ENCODE results near the gene NRXN3. TPM values are rescaled to one million over a fixed set of nuclear protein-coding genes. Genes with fewer than 3 reads are reported as not detected.

NRXN3 gene
- total and polyA plus RNA-seq, 2 of the 4 experiments (the other 2 are of a cell fraction), result 4.8 to 25.1 TPM

- no peak overlapping the region for H4K91ac ChIP-seq (ENCODE audit: insufficient read depth, low read depth, low read length)
- no CpG with 5 or more reads among the region's 2 CpGs for WGBS, 2 experiments (ENCODE audit: extremely low coverage in 2 of 2, insufficient read length in 1 of 2)
- no peak overlapping the region for H2BK20ac ChIP-seq (ENCODE audit: low read depth, low read length)
- H3K56ac ChIP-seq (ENCODE audit: extremely low read depth, insufficient read depth, low read length), result no peak overlapping the region
- H3K4me3 ChIP-seq (ENCODE audit: insufficient read depth, low read depth, low read length), result no peak overlapping the region
- H3K36me3 ChIP-seq (ENCODE audit: control insufficient read depth, insufficient read depth, low read length), result no peaks in the 10 kb centered on the region
- H3K23ac ChIP-seq (ENCODE audit: low read depth, low read length), result no peak overlapping the region
- H3K4ac ChIP-seq (ENCODE audit: low read depth, low read length), result no peak overlapping the region
- no peaks in the 10 kb centered on the region for H3K27me3 ChIP-seq (ENCODE audit: control insufficient read depth, insufficient read depth, low read length)
- dilution Hi-C loops (cut with HindIII; ENCODE audit: low sequenced_read_pairs, unreplicated experiment) (no loop called here), intact Hi-C loops (cut with micrococcal nuclease) (no loop called here), in situ Hi-C loops (cut with MboI; ENCODE audit: low sequenced_read_pairs) (no loop called here)
- no peaks in the 10 kb centered on the region for H3K79me1 ChIP-seq (ENCODE audit: low read depth in 1 of 2, low read length in 2 of 2)
- peaks cover 12% of the 10 kb centered on the region; the same call in 1 of the 2 replicates for H3K9me3 ChIP-seq (ENCODE audit: control insufficient read depth, insufficient read depth, low read length)
- H4K8ac ChIP-seq (ENCODE audit: low read depth in 2 of 2, low read length in 2 of 2), result no peak overlapping the region
- H3K18ac ChIP-seq (ENCODE audit: low read depth, low read length), result no peak overlapping the region
- no peak overlapping the region for H2AK9ac ChIP-seq (replicated peaks; ENCODE audit: low read depth, low read length, poor library complexity)
- H3K27ac ChIP-seq (ENCODE audit: insufficient read depth, low read length), result no peak overlapping the region
- H2AFZ ChIP-seq (replicated peaks; ENCODE audit: low read length, poor library complexity), result no peak overlapping the region
- no peaks in the 10 kb centered on the region for H3K9me1 ChIP-seq (ENCODE audit: insufficient read depth, low read length)
- H3K9ac ChIP-seq (ENCODE audit: low read depth, low read length), result no peak overlapping the region
- H3K4me2 ChIP-seq (ENCODE audit: low read depth, low read length), result no peak overlapping the region
- CTCF ChIA-PET, result no interaction called here
- TF ChIP-seq RFX5 (IDR thresholded peaks at IDR 0.05; ENCODE audit: low read depth, low read length) (no peak), CHD1 (IDR thresholded peaks at IDR 0.05; ENCODE audit: low read depth, low read length) (no peak), RAD21 (IDR thresholded peaks at IDR 0.05; ENCODE audit: low read length) (no peak), USF2 (IDR thresholded peaks at IDR 0.05; ENCODE audit: low read depth, low read length) (no peak), CTCF (conservative IDR thresholded peaks at IDR 0.05; ENCODE audit: low read depth, low read length) (no peak), NFE2L2 (IDR thresholded peaks at IDR 0.05; ENCODE audit: low read depth, low read length) (no peak)
- no TSS peak for BruUV-seq (replicated peaks)
- ATAC-seq (ENCODE audit: low read depth) (no peak), DNase-seq (no peak)
- no peak overlapping the region for H2BK15ac ChIP-seq (ENCODE audit: low read depth, low read length)
- H4K20me1 ChIP-seq (ENCODE audit: insufficient read depth, low read length), result no peaks in the 10 kb centered on the region
- POLR2A ChIA-PET (ENCODE audit: unreplicated experiment), result no interaction called here
- H4K5ac ChIP-seq (ENCODE audit: low read depth, low read length), result no peak overlapping the region
- no peak overlapping the region for H3K14ac ChIP-seq (replicated peaks; ENCODE audit: low read depth, low read length)
- H2BK5ac ChIP-seq (ENCODE audit: low read depth, low read length, poor library complexity, severe bottlenecking), result no peak overlapping the region
- no peak overlapping the region for H2AK5ac ChIP-seq (ENCODE audit: low read depth, low read length)
- H2BK120ac ChIP-seq (ENCODE audit: low read depth, low read length), result no peak overlapping the region
- no peaks in the 10 kb centered on the region for H3K4me1 ChIP-seq (ENCODE audit: control insufficient read depth, insufficient read depth, low read length)
Observed at GRCh38 chr14:78425330-78425729, 255.2 kb downstream of the NRXN3 start.

Measured in IMR-90 (cell line).